Esophagus muscularis mucosa (tissue), 4 donors: ENCODE data around the gene BCAS3. TPM values are rescaled to one million over a fixed set of nuclear protein-coding genes. Genes with fewer than 3 reads are reported as not detected.

Experiments
- DNase-seq: peaks from one replicate; pipeline ENCODE4 v3.0.0-alpha.2; 2017; ENCODE audit errors: extremely low spot score
- H3K27ac ChIP-seq, 4 donors: fragments of 200-600 bp; sonication (generic); replicated peaks in 1 of 4; 1 replicate in 3 of 4; 2 replicates in 1 of 4; pipeline ENCODE4 v1.5.1; 2016 to 2019; ENCODE audit warnings: mild to moderate bottlenecking in 1 of 4
- H3K27me3 ChIP-seq, 4 donors: fragments of 200-600 bp; sonication (generic); one replicate each; pipeline versions ENCODE4 v1.5.1 to v1.6.0; 2016 to 2019
- H3K36me3 ChIP-seq, 4 donors: fragments of 200-600 bp; sonication (generic); one replicate each; pipeline ENCODE4 v1.5.1; 2016 to 2019
- H3K4me1 ChIP-seq, 4 donors: fragments of 200-600 bp; sonication (generic); one replicate each; pipeline ENCODE4 v1.5.1; 2016 to 2019
- H3K4me3 ChIP-seq, 4 donors: fragments of 200-600 bp; sonication (generic); 1 replicate in 2 of 4; 2 replicates in 2 of 4; pipeline ENCODE4 v1.5.1; 2016 to 2019; ENCODE audit warnings: mild to moderate bottlenecking in 4 of 4, moderate library complexity in 1 of 4
- H3K9me3 ChIP-seq, 4 donors: fragments of 200-600 bp; sonication (generic); 1 replicate in 3 of 4; 2 replicates in 1 of 4; pipeline ENCODE4 v1.5.1; 2016 to 2019
- EP300 ChIP-seq: sonication (generic); formaldehyde crosslinking; IDR thresholded peaks from one replicate; pipeline ENCODE4 v1.6.1; 2017; ENCODE audit warnings: antibody characterized with exemption
- POLR2A ChIP-seq: fragments of 450-650 bp; IDR thresholded peaks from one replicate; pipeline ENCODE4 v1.6.1; 2017; ENCODE audit warnings: antibody characterized with exemption, moderate library complexity, mild to moderate bottlenecking, low read depth
- POLR2AphosphoS5 ChIP-seq, 2 donors: sonication (generic); formaldehyde crosslinking; IDR thresholded peaks; one replicate each; pipeline ENCODE4 v1.6.1; 2017; ENCODE audit warnings: antibody characterized with exemption in 2 of 2
- WGBS: methylation state at CpG from one replicate; pipeline ENCODE4 v1.1.5; 2018; 5-methylcytosine and 5-hydroxymethylcytosine counted together
- intact Hi-C: fragments of 100-400 bp; cut with DNase I; formaldehyde crosslinking; loops from one replicate; pipeline ENCODE4 v1.15.1; 2023
- total RNA-seq, 4 donors: library from RNA; depleted of rRNA; stranded (reverse); fragments of >200 nt; gene quantifications; one replicate each; pipeline versions ENCODE4 v1.1.0 to v1.2.1, GENCODE V29; 2016
- TF ChIP-seq, protein P1 (sequence below), 3 experiments: fragments of 200-600 bp in 2 of 3; fragments of 450-650 bp in 1 of 3; sonication (generic) in 2 of 3; IDR thresholded peaks; one replicate each; pipeline ENCODE4 v1.5.1; 2017 to 2019; ENCODE audit warnings: antibody characterized with exemption in 3 of 3, mild to moderate bottlenecking in 2 of 3, moderate library complexity in 1 of 3

The BCAS3 gene
- total RNA-seq, 4 donors from 2014 or later = 17.4 to 25.7 (median 19.5) TPM

DNA sequence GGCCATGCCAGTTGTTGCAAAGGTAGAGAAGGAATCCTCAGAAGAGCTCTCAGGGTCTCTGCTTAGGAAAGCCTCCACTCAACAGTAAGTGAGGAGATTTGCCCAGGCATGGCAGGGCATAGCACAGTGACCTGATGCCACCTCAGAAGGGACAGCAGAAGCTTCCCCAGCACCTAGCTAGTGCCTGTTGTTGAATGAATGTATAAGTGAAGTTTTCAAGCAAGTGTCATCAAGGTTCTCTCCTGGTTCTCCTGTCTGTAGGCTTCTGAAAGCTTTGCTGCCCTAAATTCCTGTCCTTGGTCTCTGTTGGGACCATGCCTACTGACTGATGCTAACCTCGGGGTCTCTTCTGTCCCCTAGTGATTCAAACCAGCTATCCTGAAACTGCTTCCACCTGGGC, 607.1 kb downstream of the BCAS3 start:
- 100% methylated on average over 1 of the region's 1 CpG for WGBS
- Histone ChIP-seq H3K27ac (no peak overlapping the region), H3K4me1 (peaks cover 14 to 41% (median 32%) of the 10 kb centered on the region in 4 donors), H3K27me3 (no peaks in the 10 kb centered on the region), H3K9me3 (no peaks in the 10 kb centered on the region), H3K36me3 (no peaks in the 10 kb centered on the region), H3K4me3 (no peak overlapping the region)
- TF ChIP-seq, protein P1, sequence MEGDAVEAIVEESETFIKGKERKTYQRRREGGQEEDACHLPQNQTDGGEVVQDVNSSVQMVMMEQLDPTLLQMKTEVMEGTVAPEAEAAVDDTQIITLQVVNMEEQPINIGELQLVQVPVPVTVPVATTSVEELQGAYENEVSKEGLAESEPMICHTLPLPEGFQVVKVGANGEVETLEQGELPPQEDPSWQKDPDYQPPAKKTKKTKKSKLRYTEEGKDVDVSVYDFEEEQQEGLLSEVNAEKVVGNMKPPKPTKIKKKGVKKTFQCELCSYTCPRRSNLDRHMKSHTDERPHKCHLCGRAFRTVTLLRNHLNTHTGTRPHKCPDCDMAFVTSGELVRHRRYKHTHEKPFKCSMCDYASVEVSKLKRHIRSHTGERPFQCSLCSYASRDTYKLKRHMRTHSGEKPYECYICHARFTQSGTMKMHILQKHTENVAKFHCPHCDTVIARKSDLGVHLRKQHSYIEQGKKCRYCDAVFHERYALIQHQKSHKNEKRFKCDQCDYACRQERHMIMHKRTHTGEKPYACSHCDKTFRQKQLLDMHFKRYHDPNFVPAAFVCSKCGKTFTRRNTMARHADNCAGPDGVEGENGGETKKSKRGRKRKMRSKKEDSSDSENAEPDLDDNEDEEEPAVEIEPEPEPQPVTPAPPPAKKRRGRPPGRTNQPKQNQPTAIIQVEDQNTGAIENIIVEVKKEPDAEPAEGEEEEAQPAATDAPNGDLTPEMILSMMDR (IDR thresholded peaks at IDR 0.05) = no peak
- no peak for TF ChIP-seq POLR2A
- no peak for TF ChIP-seq POLR2AphosphoS5 (IDR thresholded peaks at IDR 0.05)
- TF ChIP-seq EP300 = no peak
- DNase-seq = no peak
- intact Hi-C loops = no loop called here

DNA sequence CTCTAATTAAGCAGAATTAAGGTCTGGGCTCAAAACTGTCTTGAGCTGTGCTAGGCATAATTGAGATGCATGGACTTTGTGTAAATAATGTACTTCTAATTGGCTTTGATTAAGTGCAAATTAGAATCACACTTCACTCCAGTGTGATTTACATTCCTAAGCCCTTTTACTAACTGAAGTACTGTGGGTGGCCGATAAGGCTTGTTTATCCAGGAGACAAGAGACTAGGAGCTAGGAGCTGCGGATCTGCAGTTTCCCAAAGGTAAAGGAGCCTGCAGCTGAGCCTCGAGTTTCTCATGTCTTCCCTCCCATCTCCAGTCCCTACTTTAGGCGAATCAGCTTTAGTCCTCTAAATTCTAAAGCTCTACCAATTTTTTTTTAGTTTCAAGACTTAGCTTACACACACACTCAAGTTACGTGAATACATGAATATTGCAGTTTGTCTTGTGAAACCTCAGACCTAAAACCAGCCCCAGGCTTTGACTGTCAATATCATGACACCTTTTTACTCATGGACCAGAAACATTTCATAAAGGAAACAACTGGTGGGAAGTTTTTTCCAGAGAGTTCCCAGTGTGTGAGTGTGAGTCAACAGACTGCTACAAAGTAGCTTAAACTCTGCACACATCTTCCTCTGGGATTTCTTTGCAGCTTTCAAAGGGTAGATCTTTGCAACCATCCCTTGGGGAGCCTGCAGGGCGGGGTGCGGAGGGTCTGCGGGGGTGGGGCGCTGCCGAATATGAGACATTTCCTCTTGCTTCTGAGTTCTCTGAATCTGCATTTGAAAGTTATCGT, 608.1 kb downstream of the BCAS3 start:
- H3K27me3 ChIP-seq = no peaks in the 10 kb centered on the region
- TF ChIP-seq, protein P1 (IDR thresholded peaks at IDR 0.05) = no peak
- TF ChIP-seq EP300 (no peak), POLR2AphosphoS5 (IDR thresholded peaks at IDR 0.05) (no peak), POLR2A (no peak)

DNA sequence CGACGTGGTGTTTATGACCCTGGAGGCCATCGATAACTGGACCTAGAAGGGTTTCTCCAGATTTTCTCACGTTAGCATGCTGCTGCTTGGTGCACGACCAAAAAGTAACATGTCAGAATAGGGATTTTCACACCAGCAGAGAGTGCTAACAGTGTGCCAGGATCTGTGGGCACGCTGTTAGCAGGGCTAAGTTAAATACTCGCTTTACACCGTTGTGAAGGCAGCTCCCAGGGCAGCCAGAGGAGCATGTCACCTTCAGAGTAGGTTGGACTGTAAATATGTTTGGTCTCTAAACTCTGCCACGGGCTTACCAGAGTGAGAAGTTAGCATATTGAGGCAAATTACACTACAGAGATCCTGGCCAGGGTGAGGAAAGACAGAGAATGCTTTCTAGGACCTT, 608.8 kb downstream of the BCAS3 start:
- peaks cover 20 to 55% (median 46%) of the 10 kb centered on the region in 4 donors for H3K4me1 ChIP-seq
- no peaks in the 10 kb centered on the region for H3K9me3 ChIP-seq
- H3K36me3 ChIP-seq = no peaks in the 10 kb centered on the region
- no peak for DNase-seq
- no peak overlapping the region for H3K27ac ChIP-seq
- no peaks in the 10 kb centered on the region for H3K27me3 ChIP-seq
- intact Hi-C loops = no loop called here
- no peak for TF ChIP-seq EP300
- TF ChIP-seq POLR2A = no peak
- TF ChIP-seq, protein P1 (IDR thresholded peaks at IDR 0.05) = no peak
- no peak for TF ChIP-seq POLR2AphosphoS5 (IDR thresholded peaks at IDR 0.05)
- 57% methylated on average over 9 of the region's 9 CpGs for WGBS
- H3K4me3 ChIP-seq = no peak overlapping the region

More for the DNA sequence above, 608.1 kb downstream of the BCAS3 start:
- no peaks in the 10 kb centered on the region for H3K36me3 ChIP-seq
- peaks cover 14 to 47% (median 39%) of the 10 kb centered on the region in 4 donors for H3K4me1 ChIP-seq
- intact Hi-C loops = no loop called here
- no peak overlapping the region for H3K27ac ChIP-seq
- no peaks in the 10 kb centered on the region for H3K9me3 ChIP-seq
- no peak for DNase-seq
- 61% methylated on average over 11 of the region's 11 CpGs for WGBS
- H3K4me3 ChIP-seq = no peak overlapping the region

DNA sequence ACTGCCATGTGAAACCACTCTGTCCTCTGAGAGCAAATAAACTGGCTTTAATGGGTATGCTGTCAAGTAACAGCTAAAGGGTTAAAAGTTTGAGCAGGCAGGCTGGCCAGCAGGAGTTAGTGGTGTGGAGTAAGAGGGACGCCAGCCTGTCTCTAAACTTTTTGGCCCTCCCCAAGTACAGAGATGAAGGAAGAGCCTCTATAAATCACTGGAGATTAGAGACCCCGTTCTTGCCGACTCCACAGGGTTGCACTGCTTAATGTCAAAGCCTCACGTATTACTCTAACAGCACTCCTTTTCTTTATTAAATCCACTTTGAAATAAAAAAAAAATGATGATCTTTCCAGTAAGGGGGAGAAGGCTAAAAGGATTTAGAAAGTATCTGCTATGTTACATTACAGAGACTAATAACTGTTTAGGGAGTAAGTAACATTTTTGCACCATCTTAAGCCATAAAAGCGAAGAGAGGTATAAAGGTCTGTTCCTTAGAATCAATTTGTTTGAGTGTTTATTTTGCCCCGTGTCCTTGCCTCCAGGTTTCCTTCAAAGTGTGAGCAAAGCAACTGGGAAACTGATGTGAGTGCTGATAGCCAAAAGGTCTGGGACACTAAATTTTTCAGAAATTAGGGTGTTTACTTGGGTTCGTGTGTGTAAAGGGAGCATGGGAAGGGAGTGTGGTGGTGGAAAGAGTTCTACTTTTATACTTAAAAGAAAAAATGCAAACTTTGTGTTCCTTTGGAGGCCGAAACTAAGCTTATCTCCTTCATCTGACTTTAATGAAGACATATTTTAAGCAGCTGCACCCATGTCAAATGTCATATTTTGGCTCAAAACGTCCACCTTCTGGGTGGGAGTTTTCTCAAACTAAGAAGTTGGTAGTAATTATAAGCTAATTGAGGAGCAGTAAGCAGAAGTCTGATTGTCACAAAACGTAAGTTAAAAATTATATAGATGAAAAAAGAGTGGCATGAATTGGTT, 612.0 kb downstream of the BCAS3 start:
- peaks cover 26 to 73% (median 62%) of the 10 kb centered on the region in 4 donors for H3K4me1 ChIP-seq
- DNase-seq = no peak
- intact Hi-C loops = no loop called here
- H3K27me3 ChIP-seq = no peaks in the 10 kb centered on the region
- no peaks in the 10 kb centered on the region for H3K9me3 ChIP-seq
- no peak for TF ChIP-seq POLR2A
- TF ChIP-seq, protein P1 (IDR thresholded peaks at IDR 0.05) = no peak
- TF ChIP-seq POLR2AphosphoS5 (IDR thresholded peaks at IDR 0.05) = no peak
- no peak for TF ChIP-seq EP300
- no peaks in the 10 kb centered on the region for H3K36me3 ChIP-seq
- peak overlapping the region in 3 of 4 donors; percentile 45 to 61 (median 51) for H3K27ac ChIP-seq
- WGBS = 47% methylated on average over 10 of the region's 10 CpGs
- H3K4me3 ChIP-seq = no peak overlapping the region
